PFSK-1 (cell line): ENCODE data around the gene PODXL2.

Source experiments
- FOXP2 ChIP-seq: optimal IDR thresholded peaks from 2 replicates; pipeline ENCODE3; 2011; ENCODE audit warnings: borderline replicate concordance, control low read depth, inconsistent platforms; ENCODE audit not compliant: insufficient read depth; ENCODE audit errors: extremely low read length, extremely low read depth
- POLR2AphosphoS5 ChIP-seq: IDR thresholded peaks from 2 replicates; pipeline ENCODE4 v1.6.1; 2012; ENCODE audit warnings: low read depth, mild to moderate bottlenecking, control low read depth, low read length, moderate library complexity
- REST ChIP-seq, 2 experiments: IDR thresholded peaks; 2 replicates each; pipeline versions ENCODE4 v1.6.1 to v1.8.0; 2011 to 2012; ENCODE audit warnings: low read depth in 2 of 2, low read length in 2 of 2, control low read depth in 1 of 2, inconsistent platforms in 1 of 2, mild to moderate bottlenecking in 1 of 2, moderate library complexity in 1 of 2; ENCODE audit not compliant: insufficient read depth in 1 of 2
- SIN3A ChIP-seq: IDR thresholded peaks from 2 replicates; pipeline ENCODE4 v1.6.1; 2012; ENCODE audit warnings: mild to moderate bottlenecking, low read length, moderate library complexity, borderline replicate concordance; ENCODE audit not compliant: insufficient read depth

DNA sequence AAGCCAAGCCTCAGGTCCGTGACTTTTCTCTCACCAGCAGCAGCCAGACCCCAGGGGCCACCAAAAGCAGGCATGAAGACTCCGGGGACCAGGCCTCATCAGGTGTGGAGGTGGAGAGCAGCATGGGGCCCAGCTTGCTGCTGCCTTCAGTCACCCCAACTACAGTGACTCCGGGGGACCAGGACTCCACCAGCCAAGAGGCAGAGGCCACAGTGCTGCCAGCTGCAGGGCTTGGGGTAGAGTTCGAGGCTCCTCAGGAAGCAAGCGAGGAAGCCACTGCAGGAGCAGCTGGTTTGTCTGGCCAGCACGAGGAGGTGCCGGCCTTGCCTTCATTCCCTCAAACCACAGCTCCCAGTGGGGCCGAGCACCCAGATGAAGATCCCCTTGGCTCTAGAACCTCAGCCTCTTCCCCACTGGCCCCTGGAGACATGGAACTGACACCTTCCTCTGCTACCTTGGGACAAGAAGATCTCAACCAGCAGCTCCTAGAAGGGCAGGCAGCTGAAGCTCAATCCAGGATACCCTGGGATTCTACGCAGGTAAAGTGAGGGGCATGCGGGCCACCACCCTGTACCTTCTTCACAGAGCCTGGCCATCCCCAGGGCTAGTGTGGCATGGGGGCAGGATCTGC is 31.8 kb downstream of the PODXL2 start:
- TF ChIP-seq POLR2AphosphoS5 (no peak), REST (IDR thresholded peaks at IDR 0.05; ENCODE audit: insufficient read depth in 1 of 2, low read depth in 2 of 2, low read length in 2 of 2) (no peak), FOXP2 (no peak), SIN3A (no peak)
